ENCODE data around the gene BRCA1.

BRCA1 gene

GRCh38 chr17:43018008-43018853 lies 106.9 kb downstream of the BRCA1 start:
- no peak for TF ChIP-seq CTCF (IDR thresholded peaks at IDR 0.05; ENCODE audit: borderline replicate concordance, insufficient read depth, low read depth, low read length)
- no peak overlapping the region for H3K4me3 ChIP-seq (ENCODE audit: low read depth, low read length)

- H3K4me3 ChIP-seq (ENCODE audit: low read depth, low read length): no peak overlapping the region
- no peak for TF ChIP-seq CTCF (IDR thresholded peaks at IDR 0.05; ENCODE audit: borderline replicate concordance, insufficient read depth, low read depth, low read length)
These were observed 108.9 kb downstream of the BRCA1 start for GRCh38 chr17:43016216-43016615.

- no peak overlapping the region for H3K4me3 ChIP-seq (ENCODE audit: low read depth, low read length)
- TF ChIP-seq CTCF (IDR thresholded peaks at IDR 0.05; ENCODE audit: borderline replicate concordance, insufficient read depth, low read depth, low read length): no peak
These were observed 109.6 kb downstream of the BRCA1 start for GRCh38 chr17:43015579-43015978.

GRCh38 chr17:43014649-43015542 lies 110.3 kb downstream of the BRCA1 start:
- TF ChIP-seq CTCF (IDR thresholded peaks at IDR 0.05; ENCODE audit: borderline replicate concordance, insufficient read depth, low read depth, low read length): no peak
- H3K4me3 ChIP-seq (ENCODE audit: low read depth, low read length): no peak overlapping the region

- no peak overlapping the region for H3K4me3 ChIP-seq (ENCODE audit: low read depth, low read length)
- TF ChIP-seq CTCF (IDR thresholded peaks at IDR 0.05; ENCODE audit: borderline replicate concordance, insufficient read depth, low read depth, low read length): no peak
These were observed 111.0 kb downstream of the BRCA1 start for GRCh38 chr17:43014020-43014648.

- no peak overlapping the region for H3K4me3 ChIP-seq (ENCODE audit: low read depth, low read length)
- TF ChIP-seq CTCF (IDR thresholded peaks at IDR 0.05; ENCODE audit: borderline replicate concordance, insufficient read depth, low read depth, low read length): no peak
These were observed 111.9 kb downstream of the BRCA1 start for GRCh38 chr17:43013296-43013695.

All from GM12875 (cell line).